Measurements from ENCODE around the gene EFHC1. TPM values are rescaled to one million over a fixed set of nuclear protein-coding genes. Genes with fewer than 3 reads are reported as not detected.
A peak's percentile ranks its signal among the peaks of the same experiment; 100 is the strongest.
"Not testable (repeated sequence)": the region's sequence is repeated elsewhere in the genome, so short reads cannot be mapped to it uniquely, and the experiment has no call there.

EFHC1 gene
- polyA plus RNA-seq, 4 donors: 10.4 to 23.8 (median 19.7) TPM

DNA sequence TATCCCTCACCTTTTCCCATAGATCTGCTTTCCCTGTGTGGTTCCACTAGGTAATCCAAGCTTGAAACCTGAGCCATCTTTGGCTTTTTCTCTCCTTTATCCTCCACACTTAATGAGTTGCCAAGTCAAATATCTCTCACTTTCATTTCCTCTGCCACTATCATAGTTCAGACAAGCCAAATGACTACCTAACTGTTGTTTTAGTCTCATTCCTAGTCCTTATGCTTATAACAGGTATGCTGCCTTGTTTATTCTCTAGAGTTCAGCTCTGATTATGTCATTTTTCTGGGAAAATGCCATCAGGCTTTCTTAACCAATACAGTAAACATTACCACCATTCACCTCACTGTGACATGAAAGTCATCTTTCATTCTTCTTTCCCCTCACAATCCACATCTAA is 6.5 kb downstream of the EFHC1 start:
- H3K9me3 ChIP-seq (ENCODE audit: control insufficient read depth in 2 of 2, insufficient read depth in 1 of 2, low read depth in 1 of 2, low read length in 1 of 2): no peaks in the 10 kb centered on the region
- no peak overlapping the region for H3K4me3 ChIP-seq (ENCODE audit: low read depth in 1 of 3, low read length in 3 of 3)
- no peak for DNase-seq
- no peak overlapping the region for H3K27ac ChIP-seq (ENCODE audit: low read depth in 1 of 3, low read length in 2 of 3)
- no peak for FAIRE-seq
- no peaks in the 10 kb centered on the region for H3K27me3 ChIP-seq (ENCODE audit: control insufficient read depth in 3 of 3, insufficient read depth in 3 of 3, low read length in 3 of 3)
- H3K36me3 ChIP-seq (ENCODE audit: control insufficient read depth in 3 of 3, insufficient read depth in 2 of 3, low read depth in 1 of 3, low read length in 3 of 3): peaks cover 0 to 3% (median 0%) of the 10 kb centered on the region in 3 donors
- H3K4me1 ChIP-seq (ENCODE audit: control insufficient read depth in 3 of 3, insufficient read depth in 2 of 3, low read depth in 1 of 3, low read length in 2 of 3): no peaks in the 10 kb centered on the region

DNA sequence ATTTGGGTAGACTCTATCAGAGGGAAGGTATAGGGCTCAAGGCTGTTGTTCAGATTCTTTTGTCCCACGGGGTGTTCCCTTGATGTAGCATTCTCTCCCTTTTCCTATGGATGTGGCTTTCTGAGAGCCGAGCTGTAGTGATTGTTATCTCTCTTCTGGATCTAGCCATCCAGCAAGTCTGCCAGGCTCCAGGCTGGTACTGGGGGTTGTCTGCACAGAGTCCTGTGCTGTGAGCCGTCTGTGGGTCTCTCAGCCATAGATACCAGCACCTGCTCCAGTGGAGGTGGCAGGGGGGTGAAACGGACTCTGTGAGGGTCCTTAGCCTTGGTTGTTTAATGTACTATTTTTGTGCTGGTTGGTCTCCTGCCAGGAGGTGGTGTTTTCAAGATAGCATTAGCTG is 13.2 kb downstream of the EFHC1 start:
- H3K27ac ChIP-seq (ENCODE audit: low read depth in 1 of 3, low read length in 2 of 3); H3K36me3 ChIP-seq (ENCODE audit: control insufficient read depth in 3 of 3, insufficient read depth in 2 of 3, low read depth in 1 of 3, low read length in 3 of 3); H3K4me1 ChIP-seq (ENCODE audit: control insufficient read depth in 3 of 3, insufficient read depth in 2 of 3, low read depth in 1 of 3, low read length in 2 of 3); DNase-seq; H3K4me3 ChIP-seq (ENCODE audit: low read depth in 1 of 3, low read length in 3 of 3); H3K27me3 ChIP-seq (ENCODE audit: control insufficient read depth in 3 of 3, insufficient read depth in 3 of 3, low read length in 3 of 3); FAIRE-seq; H3K9me3 ChIP-seq (ENCODE audit: control insufficient read depth in 2 of 2, insufficient read depth in 1 of 2, low read depth in 1 of 2, low read length in 1 of 2): not testable (repeated sequence)
- WGBS, 3 donors: 72 to 85% (median 82%) methylated on average over 4 of the region's 4 CpGs

DNA sequence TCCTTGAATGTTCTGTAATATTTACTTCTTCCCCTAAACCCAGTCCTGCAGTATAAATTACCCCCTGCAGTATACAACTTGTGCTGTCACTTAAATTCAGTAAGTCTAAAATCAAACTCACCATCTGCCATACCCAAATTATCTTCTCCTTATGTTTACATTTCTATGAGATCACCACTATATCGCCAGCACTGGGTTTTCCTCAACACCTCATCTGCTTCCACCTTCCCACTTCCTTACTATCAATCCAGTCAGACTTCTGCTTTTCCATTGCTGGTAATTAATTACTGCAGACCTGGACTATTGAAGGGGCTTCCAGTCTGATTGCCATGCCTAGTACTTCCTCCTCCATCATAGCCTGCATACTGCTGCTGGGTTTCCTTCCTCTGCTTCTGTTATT is 15.2 kb downstream of the EFHC1 start:
- Histone ChIP-seq H3K9me3 (ENCODE audit: control insufficient read depth in 2 of 2, insufficient read depth in 1 of 2, low read depth in 1 of 2, low read length in 1 of 2) (no peaks in the 10 kb centered on the region), H3K4me3 (ENCODE audit: low read depth in 1 of 3, low read length in 3 of 3) (no peak overlapping the region), H3K36me3 (ENCODE audit: control insufficient read depth in 3 of 3, insufficient read depth in 2 of 3, low read depth in 1 of 3, low read length in 3 of 3) (peaks cover 0 to 8% (median 0%) of the 10 kb centered on the region in 3 donors), H3K27ac (ENCODE audit: low read depth in 1 of 3, low read length in 2 of 3) (no peak overlapping the region), H3K27me3 (ENCODE audit: control insufficient read depth in 3 of 3, insufficient read depth in 3 of 3, low read length in 3 of 3) (no peaks in the 10 kb centered on the region), H3K4me1 (ENCODE audit: control insufficient read depth in 3 of 3, insufficient read depth in 2 of 3, low read depth in 1 of 3, low read length in 2 of 3) (no peaks in the 10 kb centered on the region)
- FAIRE-seq (no peak), DNase-seq (no peak)
- 22 to 49% (median 43%) methylated on average over 1 of the region's 1 CpG for WGBS, 3 donors

DNA sequence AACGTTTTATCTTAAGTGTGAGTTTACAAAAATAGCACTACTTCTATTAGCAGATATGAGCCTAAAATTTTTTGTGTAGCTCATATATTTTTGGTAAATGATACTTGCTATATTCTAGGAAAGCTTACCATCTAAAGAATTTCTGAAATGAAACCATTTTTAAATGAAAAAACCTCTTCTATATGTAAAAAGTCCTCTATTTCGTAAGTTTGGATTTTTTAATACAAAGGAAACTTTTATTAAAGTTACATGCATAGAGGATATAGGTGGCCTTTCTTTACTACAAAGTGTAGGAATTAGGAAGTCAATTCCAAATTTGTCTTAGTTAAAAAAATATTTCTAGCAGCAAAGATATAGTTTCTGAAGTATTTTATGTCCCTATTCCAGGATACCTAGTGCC is 18.8 kb downstream of the EFHC1 start:
- peaks cover 0 to 7% (median 0%) of the 10 kb centered on the region in 3 donors for H3K36me3 ChIP-seq (ENCODE audit: control insufficient read depth in 3 of 3, insufficient read depth in 2 of 3, low read depth in 1 of 3, low read length in 3 of 3)
- FAIRE-seq (no peak), DNase-seq (no peak)
- 88 to 91% (median 89%) methylated on average over 2 of the region's 2 CpGs for WGBS, 3 donors
- no peak overlapping the region for H3K4me3 ChIP-seq (ENCODE audit: low read depth in 1 of 3, low read length in 3 of 3)
- no peaks in the 10 kb centered on the region for H3K27me3 ChIP-seq (ENCODE audit: control insufficient read depth in 3 of 3, insufficient read depth in 3 of 3, low read length in 3 of 3)
- no peaks in the 10 kb centered on the region for H3K4me1 ChIP-seq (ENCODE audit: control insufficient read depth in 3 of 3, insufficient read depth in 2 of 3, low read depth in 1 of 3, low read length in 2 of 3)
- H3K27ac ChIP-seq (ENCODE audit: low read depth in 1 of 3, low read length in 2 of 3): no peak overlapping the region
- no peaks in the 10 kb centered on the region for H3K9me3 ChIP-seq (ENCODE audit: control insufficient read depth in 2 of 2, insufficient read depth in 1 of 2, low read depth in 1 of 2, low read length in 1 of 2)

DNA sequence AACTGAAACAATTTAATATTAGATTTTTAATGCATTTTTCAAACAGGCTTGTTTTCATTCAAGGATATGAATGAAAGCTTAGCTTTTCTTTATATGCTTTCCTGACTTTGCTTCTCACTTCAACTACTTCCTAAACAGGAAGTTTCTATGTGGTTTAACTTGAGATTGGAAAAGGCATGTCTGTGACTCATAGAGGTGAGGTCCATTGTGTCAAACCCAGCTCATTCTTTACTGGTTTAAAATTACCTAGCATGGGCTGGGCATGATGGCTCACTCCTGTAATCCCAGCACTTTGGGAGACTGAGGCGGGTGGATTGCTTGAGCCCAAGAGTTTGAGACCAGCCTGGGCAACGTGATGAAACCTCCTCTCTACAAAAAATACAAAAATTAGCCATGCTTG is 34.4 kb downstream of the EFHC1 start:
- H3K36me3 ChIP-seq (ENCODE audit: control insufficient read depth in 3 of 3, insufficient read depth in 2 of 3, low read depth in 1 of 3, low read length in 3 of 3): peaks cover 0 to 3% (median 0%) of the 10 kb centered on the region in 3 donors
- peak; percentile 53 to 76 for DNase-seq
- no peaks in the 10 kb centered on the region for H3K27me3 ChIP-seq (ENCODE audit: control insufficient read depth in 3 of 3, insufficient read depth in 3 of 3, low read length in 3 of 3)
- WGBS, 3 donors: 65 to 93% (median 74%) methylated on average over 2 of the region's 2 CpGs
- no peak for FAIRE-seq
- peaks cover 0 to 4% (median 0%) of the 10 kb centered on the region in 3 donors for H3K4me1 ChIP-seq (ENCODE audit: control insufficient read depth in 3 of 3, insufficient read depth in 2 of 3, low read depth in 1 of 3, low read length in 2 of 3)
- peaks cover 0 to 4% of the 10 kb centered on the region in 2 donors for H3K9me3 ChIP-seq (ENCODE audit: control insufficient read depth in 2 of 2, insufficient read depth in 1 of 2, low read depth in 1 of 2, low read length in 1 of 2)
- no peak overlapping the region for H3K4me3 ChIP-seq (ENCODE audit: low read depth in 1 of 3, low read length in 3 of 3)
- H3K27ac ChIP-seq (ENCODE audit: low read depth in 1 of 3, low read length in 2 of 3): peak overlapping the region in 1 of 3 donors; percentile 21

DNA sequence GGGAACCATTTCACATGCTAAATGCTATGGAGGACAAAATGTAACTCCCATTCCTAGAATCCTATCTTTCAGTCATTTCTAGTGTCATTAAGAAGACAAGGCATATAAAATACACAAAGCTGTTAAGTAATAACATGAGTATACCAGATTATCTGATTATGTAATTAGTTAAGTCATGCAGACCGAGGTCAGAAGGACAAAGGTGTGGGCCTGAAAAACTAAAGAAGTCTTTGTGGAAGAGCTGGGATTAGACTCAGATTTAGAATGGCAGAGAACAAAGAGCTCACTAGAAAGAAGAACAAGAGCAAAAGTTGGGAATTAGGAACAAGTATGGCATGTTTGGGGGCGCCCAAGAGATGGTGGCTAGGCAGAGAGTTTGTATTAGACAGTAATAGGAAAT is 37.0 kb downstream of the EFHC1 start:
- DNase-seq (peak; percentile 60 to 87), FAIRE-seq (peak; percentile 47)
- Histone ChIP-seq H3K9me3 (ENCODE audit: control insufficient read depth in 2 of 2, insufficient read depth in 1 of 2, low read depth in 1 of 2, low read length in 1 of 2) (no peaks in the 10 kb centered on the region), H3K4me1 (ENCODE audit: control insufficient read depth in 3 of 3, insufficient read depth in 2 of 3, low read depth in 1 of 3, low read length in 2 of 3) (peaks cover 0 to 4% (median 0%) of the 10 kb centered on the region in 3 donors), H3K4me3 (ENCODE audit: low read depth in 1 of 3, low read length in 3 of 3) (no peak overlapping the region), H3K27me3 (ENCODE audit: control insufficient read depth in 3 of 3, insufficient read depth in 3 of 3, low read length in 3 of 3) (no peaks in the 10 kb centered on the region), H3K36me3 (ENCODE audit: control insufficient read depth in 3 of 3, insufficient read depth in 2 of 3, low read depth in 1 of 3, low read length in 3 of 3) (peaks cover 0 to 3% (median 0%) of the 10 kb centered on the region in 3 donors), H3K27ac (ENCODE audit: low read depth in 1 of 3, low read length in 2 of 3) (peak overlapping the region; percentile 38 to 61 (median 55))
- WGBS, 3 donors: 39 to 77% (median 56%) methylated on average over 2 of the region's 2 CpGs

DNA sequence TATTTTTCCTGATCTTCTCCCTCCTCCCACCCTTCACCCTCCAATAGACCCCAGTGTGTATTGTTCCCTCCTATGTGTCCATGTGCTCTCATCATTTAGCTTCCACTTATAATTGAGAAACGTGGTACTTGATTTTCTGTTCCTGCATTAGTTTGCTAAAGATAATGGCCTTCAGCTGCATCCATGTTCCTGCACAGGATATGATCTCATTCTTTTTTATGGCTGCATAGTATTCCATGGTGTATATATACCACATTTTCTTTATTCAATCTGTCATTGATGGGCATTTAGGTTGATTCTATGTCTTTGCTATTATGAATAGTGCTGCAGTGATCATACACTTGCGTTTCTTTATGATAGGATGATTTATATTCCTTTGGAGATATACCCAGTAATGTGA is 41.1 kb downstream of the EFHC1 start:
- not testable (repeated sequence) for DNase-seq; H3K27me3 ChIP-seq (ENCODE audit: control insufficient read depth in 3 of 3, insufficient read depth in 3 of 3, low read length in 3 of 3); H3K27ac ChIP-seq (ENCODE audit: low read depth in 1 of 3, low read length in 2 of 3)

DNA sequence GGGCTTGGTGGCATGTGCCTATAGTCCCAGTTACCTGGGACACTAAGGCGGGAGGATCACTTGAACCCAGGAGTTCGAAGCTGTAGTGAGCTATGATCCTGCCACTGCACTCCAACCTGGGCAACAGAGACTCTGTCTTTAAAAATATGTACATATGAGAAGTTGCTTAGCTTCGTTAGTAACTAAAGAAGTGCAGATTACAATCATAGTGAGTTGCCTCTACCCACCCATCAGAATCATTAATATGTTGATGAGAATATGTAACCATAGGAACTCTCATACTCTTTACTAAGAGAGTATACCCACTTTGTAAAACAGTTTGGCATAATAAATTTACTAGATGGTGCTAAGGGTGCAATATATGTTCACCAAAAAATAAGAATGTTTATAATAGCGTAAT is 54.0 kb downstream of the EFHC1 start:
- DNase-seq: no peak
- no peak overlapping the region for H3K4me3 ChIP-seq (ENCODE audit: low read depth in 1 of 3, low read length in 3 of 3)
- FAIRE-seq: no peak
- H3K27ac ChIP-seq (ENCODE audit: low read depth in 1 of 3, low read length in 2 of 3): no peak overlapping the region
- H3K9me3 ChIP-seq (ENCODE audit: control insufficient read depth in 2 of 2, insufficient read depth in 1 of 2, low read depth in 1 of 2, low read length in 1 of 2): no peaks in the 10 kb centered on the region
- H3K27me3 ChIP-seq (ENCODE audit: control insufficient read depth in 3 of 3, insufficient read depth in 3 of 3, low read length in 3 of 3): no peaks in the 10 kb centered on the region
- no peaks in the 10 kb centered on the region for H3K36me3 ChIP-seq (ENCODE audit: control insufficient read depth in 3 of 3, insufficient read depth in 2 of 3, low read depth in 1 of 3, low read length in 3 of 3)
- WGBS, 3 donors: 94 to 96% (median 95%) methylated on average over 4 of the region's 4 CpGs
- no peaks in the 10 kb centered on the region for H3K4me1 ChIP-seq (ENCODE audit: control insufficient read depth in 3 of 3, insufficient read depth in 2 of 3, low read depth in 1 of 3, low read length in 2 of 3)

More for the DNA sequence above, 41.1 kb downstream of the EFHC1 start:
- not testable (repeated sequence) for H3K4me3 ChIP-seq (ENCODE audit: low read depth in 1 of 3, low read length in 3 of 3); H3K9me3 ChIP-seq (ENCODE audit: control insufficient read depth in 2 of 2, insufficient read depth in 1 of 2, low read depth in 1 of 2, low read length in 1 of 2); H3K4me1 ChIP-seq (ENCODE audit: control insufficient read depth in 3 of 3, insufficient read depth in 2 of 3, low read depth in 1 of 3, low read length in 2 of 3); FAIRE-seq; H3K36me3 ChIP-seq (ENCODE audit: control insufficient read depth in 3 of 3, insufficient read depth in 2 of 3, low read depth in 1 of 3, low read length in 3 of 3)
- WGBS, 3 donors: 78 to 94% (median 90%) methylated on average over 2 of the region's 2 CpGs

DNA sequence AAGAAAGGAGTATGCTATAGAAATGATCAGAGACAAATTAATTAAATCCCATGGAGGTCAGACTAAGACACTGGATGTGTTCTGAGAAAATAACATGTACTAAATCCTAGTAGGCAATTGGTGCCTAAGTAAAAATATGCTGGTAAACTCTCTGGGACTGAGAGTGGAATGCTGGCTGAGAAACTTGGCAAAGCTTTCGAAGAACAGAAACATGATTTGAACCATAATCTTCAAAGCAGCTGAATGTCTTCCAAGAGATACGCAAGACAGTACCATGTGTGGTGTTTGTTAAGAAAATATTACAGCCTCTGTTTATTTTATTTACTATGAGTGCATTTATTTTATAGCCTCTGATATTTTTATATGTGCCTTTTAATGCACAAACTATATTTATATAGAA is 55.2 kb downstream of the EFHC1 start:
- no peaks in the 10 kb centered on the region for H3K27me3 ChIP-seq (ENCODE audit: control insufficient read depth in 3 of 3, insufficient read depth in 3 of 3, low read length in 3 of 3)
- H3K36me3 ChIP-seq (ENCODE audit: control insufficient read depth in 3 of 3, insufficient read depth in 2 of 3, low read depth in 1 of 3, low read length in 3 of 3): no peaks in the 10 kb centered on the region
- FAIRE-seq: no peak

More for the DNA sequence above, 55.2 kb downstream of the EFHC1 start:
- Histone ChIP-seq H3K4me1 (ENCODE audit: control insufficient read depth in 3 of 3, insufficient read depth in 2 of 3, low read depth in 1 of 3, low read length in 2 of 3) (peaks cover 0 to 2% (median 0%) of the 10 kb centered on the region in 3 donors), H3K4me3 (ENCODE audit: low read depth in 1 of 3, low read length in 3 of 3) (no peak overlapping the region), H3K27ac (ENCODE audit: low read depth in 1 of 3, low read length in 2 of 3) (no peak overlapping the region), H3K9me3 (ENCODE audit: control insufficient read depth in 2 of 2, insufficient read depth in 1 of 2, low read depth in 1 of 2, low read length in 1 of 2) (no peaks in the 10 kb centered on the region)
- 65 to 91% (median 88%) methylated on average over 2 of the region's 2 CpGs for WGBS, 3 donors
- DNase-seq: no peak
